Muscle layer of colon (tissue), 2 donors: ENCODE data around the gene MRPL58.

Source experiments
- H3K27ac ChIP-seq: one replicate; pipeline ENCODE4 v1.7.0; 2013; ENCODE audit warnings: low read depth, mild to moderate bottlenecking, low read length, moderate library complexity
- H3K27me3 ChIP-seq, 2 donors: one replicate each; pipeline ENCODE4 v1.7.0; 2013; ENCODE audit warnings: low read length in 2 of 2, mild to moderate bottlenecking in 2 of 2; ENCODE audit not compliant: insufficient read depth in 2 of 2, control insufficient read depth in 1 of 2
- H3K36me3 ChIP-seq: one replicate; pipeline ENCODE4 v1.7.0; 2013; ENCODE audit warnings: mild to moderate bottlenecking, low read length; ENCODE audit not compliant: insufficient read depth
- H3K4me1 ChIP-seq: one replicate; pipeline ENCODE4 v1.7.0; 2013; ENCODE audit warnings: mild to moderate bottlenecking, low read length; ENCODE audit not compliant: insufficient read depth
- H3K4me3 ChIP-seq, 2 donors: one replicate each; pipeline ENCODE4 v1.7.0; 2013; ENCODE audit warnings: low read length in 2 of 2, low read depth in 1 of 2, mild to moderate bottlenecking in 1 of 2, moderate library complexity in 1 of 2
- H3K9ac ChIP-seq: one replicate; pipeline ENCODE4 v1.7.0; 2013; ENCODE audit warnings: low read length
- H3K9me3 ChIP-seq: one replicate; pipeline ENCODE4 v1.7.0; 2013; ENCODE audit warnings: mild to moderate bottlenecking, low read length
- donor health status: abdominal sarcoma.
- donor health status: Adenocarcinoma of cecum.

The MRPL58 gene

GRCh38 chr17:75049706-75050105, 37.2 kb downstream of the MRPL58 start:
- Histone ChIP-seq H3K9me3 (no peaks in the 10 kb centered on the region), H3K4me3 (no peak overlapping the region), H3K27me3 (no peaks in the 10 kb centered on the region), H3K36me3 (peaks cover 12% of the 10 kb centered on the region), H3K9ac (no peak overlapping the region), H3K4me1 (peaks cover 16% of the 10 kb centered on the region), H3K27ac (no peak overlapping the region)

DNA sequence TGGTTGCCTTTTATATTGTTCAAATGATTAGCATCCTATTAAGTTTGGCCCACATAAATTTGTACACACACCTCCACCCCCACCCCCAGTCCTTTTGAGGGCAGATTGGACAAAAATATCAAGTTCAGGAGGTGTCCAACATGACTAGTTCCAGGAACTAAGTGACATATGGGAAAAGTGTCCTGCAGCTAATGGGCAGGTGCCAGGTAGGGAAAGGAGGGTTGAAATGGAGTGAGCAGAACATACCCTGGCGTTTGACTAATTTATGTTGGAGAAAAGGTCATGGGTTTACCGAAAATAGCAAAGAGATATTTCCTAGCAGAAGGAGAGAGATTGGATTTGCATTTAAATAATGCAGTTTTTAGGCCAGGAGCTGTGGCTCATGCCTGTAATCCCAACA, 39.5 kb downstream of the MRPL58 start:
- Histone ChIP-seq H3K36me3 (peaks cover 12% of the 10 kb centered on the region), H3K27me3 (no peaks in the 10 kb centered on the region)

DNA sequence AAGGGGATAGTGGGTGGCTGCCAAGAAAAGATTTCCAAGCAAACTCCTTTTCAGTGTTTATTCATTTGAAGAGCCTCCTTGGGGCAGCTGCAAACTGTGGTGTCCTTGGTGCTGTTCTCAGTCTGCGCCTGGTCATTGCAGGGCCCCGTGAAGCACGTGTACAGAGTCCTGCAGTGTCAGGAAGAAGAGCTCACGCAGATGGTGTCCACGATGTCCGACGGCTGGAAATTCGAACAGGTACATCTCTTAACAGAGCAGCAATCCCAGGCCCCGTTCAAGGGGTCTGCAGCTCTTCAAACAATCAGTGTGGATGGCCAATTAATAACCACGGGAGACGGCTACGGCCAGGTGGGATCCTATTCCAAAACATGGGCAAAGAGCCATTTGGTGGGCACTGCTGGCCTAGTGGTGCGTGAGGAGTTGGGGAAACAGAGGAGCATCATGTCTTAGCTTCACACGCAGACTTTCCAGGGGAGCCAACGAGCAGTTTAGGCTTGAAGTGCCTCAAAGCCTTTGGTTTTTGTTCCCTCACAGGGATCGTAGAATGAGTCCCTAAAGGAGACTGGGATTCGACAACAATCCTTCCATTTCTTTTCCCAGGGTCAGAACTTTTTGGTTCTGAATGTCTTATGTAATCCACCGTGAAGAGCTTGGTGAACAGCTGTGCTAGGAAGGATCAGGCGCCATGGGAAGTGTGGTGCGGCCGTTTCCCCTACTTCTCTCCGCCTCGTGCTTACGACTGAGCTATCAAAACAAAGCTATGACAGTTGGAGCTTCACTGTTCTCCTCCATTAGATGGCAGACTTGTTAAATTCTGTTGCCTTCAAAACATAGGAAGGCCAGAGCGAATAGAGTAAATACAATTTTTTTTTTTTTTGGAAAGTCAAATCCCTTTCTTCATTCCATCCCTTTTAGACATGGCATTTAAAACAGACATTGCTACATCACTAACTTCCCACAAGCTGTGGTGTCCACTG, 47.2 kb downstream of the MRPL58 start:
- Histone ChIP-seq H3K4me1 (peaks cover 13% of the 10 kb centered on the region), H3K9ac (peak overlapping the region; percentile 30), H3K27ac (peak overlapping the region; percentile 2), H3K27me3 (no peaks in the 10 kb centered on the region), H3K36me3 (peaks cover 40% of the 10 kb centered on the region), H3K9me3 (no peaks in the 10 kb centered on the region), H3K4me3 (no peak overlapping the region)

More for the DNA sequence above, 39.5 kb downstream of the MRPL58 start:
- Histone ChIP-seq H3K4me3 (no peak overlapping the region), H3K4me1 (peaks cover 16% of the 10 kb centered on the region), H3K27ac (no peak overlapping the region), H3K9ac (no peak overlapping the region), H3K9me3 (no peaks in the 10 kb centered on the region)

DNA sequence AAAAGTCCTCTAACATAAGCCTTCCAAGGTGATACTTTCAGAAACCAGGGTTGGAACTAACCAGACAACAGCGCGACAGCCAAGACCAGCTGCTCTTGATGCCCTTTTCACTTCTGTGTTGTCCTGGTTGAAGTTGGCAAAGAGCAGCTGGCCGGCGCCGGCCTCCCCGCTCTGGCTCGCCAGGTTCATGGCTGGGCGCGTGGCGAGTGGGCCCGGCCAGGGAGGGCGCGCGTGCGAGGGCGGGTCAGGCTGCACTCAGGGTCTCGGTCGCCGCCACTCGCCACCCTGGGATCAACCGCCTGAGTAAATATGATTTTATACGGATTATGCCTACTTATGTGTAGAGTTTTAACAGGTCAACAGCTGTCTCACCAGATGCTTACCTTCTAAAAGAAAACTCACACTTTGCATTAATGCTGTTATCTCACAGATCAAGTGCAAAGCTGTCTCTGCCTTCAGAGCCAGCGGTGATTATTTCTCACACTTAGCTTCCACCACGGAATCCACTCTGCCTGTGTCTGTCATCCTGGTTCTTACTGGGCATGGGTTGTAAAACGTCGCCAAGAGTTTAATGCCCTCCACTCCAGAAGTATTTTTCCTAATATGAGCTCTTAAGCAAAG, 48.1 kb downstream of the MRPL58 start:
- H3K27me3 ChIP-seq, result no peaks in the 10 kb centered on the region
- H3K4me3 ChIP-seq, result no peak overlapping the region
- H3K9ac ChIP-seq, result no peak overlapping the region
- peaks cover 13% of the 10 kb centered on the region for H3K4me1 ChIP-seq
- peaks cover 48% of the 10 kb centered on the region for H3K36me3 ChIP-seq
- H3K27ac ChIP-seq, result peak overlapping the region; percentile 46
- H3K9me3 ChIP-seq, result no peaks in the 10 kb centered on the region

DNA sequence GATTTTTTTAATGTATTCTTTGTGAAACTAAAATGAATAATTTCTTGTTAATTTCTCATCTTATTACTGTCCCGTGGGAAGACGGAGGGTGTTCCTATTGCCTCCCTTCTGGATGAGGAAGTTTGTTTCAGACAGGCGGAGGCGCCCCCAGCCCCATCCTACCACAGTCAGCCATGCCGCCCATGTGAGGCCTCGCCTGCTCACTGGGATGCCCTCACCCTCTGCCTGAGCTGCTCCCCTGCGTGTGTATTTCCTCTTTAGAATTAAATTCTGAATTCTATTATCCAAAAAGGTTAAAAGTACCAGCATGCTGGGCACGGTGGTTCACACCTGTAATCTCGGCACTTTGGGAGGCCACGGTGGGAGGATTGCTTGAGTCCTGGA, 48.6 kb downstream of the MRPL58 start:
- Histone ChIP-seq H3K4me1 (peaks cover 13% of the 10 kb centered on the region), H3K27me3 (no peaks in the 10 kb centered on the region), H3K27ac (no peak overlapping the region), H3K9me3 (no peaks in the 10 kb centered on the region), H3K9ac (no peak overlapping the region), H3K36me3 (peaks cover 48% of the 10 kb centered on the region), H3K4me3 (no peak overlapping the region)

DNA sequence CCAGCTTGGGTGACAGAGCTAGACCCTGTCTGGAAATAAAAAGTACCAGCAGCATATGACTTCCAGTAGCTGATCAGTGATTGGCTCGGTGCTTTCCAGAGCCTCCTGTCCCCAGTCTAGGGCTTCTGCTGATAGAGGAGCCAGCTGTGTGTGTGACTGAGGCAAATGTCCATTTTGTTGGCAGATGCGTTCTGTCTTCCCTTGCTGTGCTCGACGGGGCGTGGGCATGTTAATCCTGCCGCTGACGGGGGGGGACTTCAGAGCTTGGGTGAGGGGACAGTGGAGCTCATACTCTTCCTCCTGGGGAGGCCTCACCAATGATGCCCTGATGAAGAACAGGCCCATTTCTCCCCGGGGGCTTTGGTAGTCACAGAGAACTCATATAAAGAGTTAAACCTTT, 49.1 kb downstream of the MRPL58 start:
- Histone ChIP-seq H3K27ac (no peak overlapping the region), H3K4me1 (peaks cover 13% of the 10 kb centered on the region), H3K9ac (no peak overlapping the region), H3K9me3 (no peaks in the 10 kb centered on the region), H3K36me3 (peaks cover 48% of the 10 kb centered on the region), H3K27me3 (no peaks in the 10 kb centered on the region), H3K4me3 (no peak overlapping the region)

DNA sequence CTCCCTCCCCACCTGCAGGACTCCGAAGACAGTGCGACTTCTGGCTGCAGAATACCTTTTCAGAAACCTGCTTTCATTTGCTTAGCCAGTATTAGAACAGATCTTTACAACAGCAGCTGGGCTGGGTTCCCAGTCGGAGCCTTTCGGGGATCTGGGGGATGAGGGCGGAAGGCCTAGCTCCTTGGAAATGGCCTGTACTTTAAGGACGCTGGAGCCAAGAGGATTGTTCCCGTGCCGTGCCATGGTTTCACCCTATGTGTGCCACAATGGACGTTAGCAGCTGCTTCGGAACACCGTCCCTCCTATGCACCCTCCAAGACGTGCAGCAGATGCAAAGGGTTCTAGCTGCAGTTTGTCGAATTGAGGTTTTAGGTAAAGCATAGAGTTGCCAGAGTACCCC, 50.7 kb downstream of the MRPL58 start:
- no peaks in the 10 kb centered on the region for H3K27me3 ChIP-seq
- H3K36me3 ChIP-seq, result peaks cover 48% of the 10 kb centered on the region
- H3K4me3 ChIP-seq, result no peak overlapping the region
- H3K9me3 ChIP-seq, result no peaks in the 10 kb centered on the region
- H3K4me1 ChIP-seq, result peaks cover 13% of the 10 kb centered on the region
- H3K27ac ChIP-seq, result no peak overlapping the region
- H3K9ac ChIP-seq, result no peak overlapping the region

DNA sequence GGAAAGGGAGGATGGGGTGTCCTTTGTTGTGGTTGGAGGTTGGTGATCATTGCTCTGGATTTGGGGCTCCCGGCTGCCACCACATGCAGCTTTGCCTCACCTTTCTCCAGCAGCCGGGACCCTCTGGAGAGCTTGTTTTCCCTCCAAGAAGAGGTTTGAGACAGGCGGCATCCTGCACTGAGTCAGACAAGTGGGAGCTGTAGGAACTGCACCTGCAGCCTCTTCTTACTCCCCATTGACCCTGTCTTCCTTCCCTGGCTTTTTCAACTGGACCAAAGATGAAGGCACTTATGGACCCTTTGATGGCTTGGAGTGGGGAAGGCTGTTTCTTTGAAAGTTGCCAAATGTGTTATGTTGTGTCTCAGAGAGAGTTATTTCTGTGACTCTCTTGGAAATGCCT, 51.2 kb downstream of the MRPL58 start:
- no peaks in the 10 kb centered on the region for H3K9me3 ChIP-seq
- H3K4me1 ChIP-seq, result peaks cover 13% of the 10 kb centered on the region
- no peak overlapping the region for H3K9ac ChIP-seq
- no peak overlapping the region for H3K4me3 ChIP-seq
- H3K27ac ChIP-seq, result no peak overlapping the region
- no peaks in the 10 kb centered on the region for H3K27me3 ChIP-seq
- H3K36me3 ChIP-seq, result peaks cover 48% of the 10 kb centered on the region

DNA sequence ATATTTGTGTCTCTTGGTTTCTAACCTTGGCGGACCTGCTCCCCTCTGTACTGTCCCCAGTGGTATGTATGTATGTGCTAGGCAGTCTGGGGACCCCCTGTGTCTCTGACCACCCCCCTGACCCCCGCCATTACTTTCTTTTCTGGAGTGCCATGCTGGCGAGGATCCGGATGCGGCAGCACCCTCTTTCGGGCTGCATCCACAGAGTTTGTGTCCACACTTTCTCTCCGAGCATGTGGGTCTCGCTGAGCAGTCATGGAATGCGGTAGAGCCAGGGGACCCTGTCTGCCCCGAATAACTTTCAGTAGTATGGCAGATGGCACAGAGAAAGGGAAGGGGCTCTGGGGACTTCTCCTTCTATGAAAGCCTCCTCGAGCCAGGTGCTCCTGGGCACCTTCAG, 51.6 kb downstream of the MRPL58 start:
- no peak overlapping the region for H3K27ac ChIP-seq
- H3K4me3 ChIP-seq, result no peak overlapping the region
- H3K9ac ChIP-seq, result no peak overlapping the region
- peaks cover 13% of the 10 kb centered on the region for H3K4me1 ChIP-seq
- no peaks in the 10 kb centered on the region for H3K27me3 ChIP-seq
- no peaks in the 10 kb centered on the region for H3K9me3 ChIP-seq
- H3K36me3 ChIP-seq, result peaks cover 48% of the 10 kb centered on the region

GRCh38 chr17:75064460-75064859, 52.0 kb downstream of the MRPL58 start:
- Histone ChIP-seq H3K27ac (no peak overlapping the region), H3K4me1 (peaks cover 10% of the 10 kb centered on the region), H3K36me3 (peaks cover 45% of the 10 kb centered on the region), H3K9ac (no peak overlapping the region), H3K27me3 (no peaks in the 10 kb centered on the region), H3K4me3 (no peak overlapping the region), H3K9me3 (no peaks in the 10 kb centered on the region)

- peaks cover 4% of the 10 kb centered on the region for H3K4me1 ChIP-seq
- peaks cover 42% of the 10 kb centered on the region for H3K36me3 ChIP-seq
- H3K9ac ChIP-seq, result no peak overlapping the region
- H3K27me3 ChIP-seq, result no peaks in the 10 kb centered on the region
- H3K9me3 ChIP-seq, result no peaks in the 10 kb centered on the region
- no peak overlapping the region for H3K27ac ChIP-seq
- H3K4me3 ChIP-seq, result no peak overlapping the region
Measured at GRCh38 chr17:75064867-75065561, 52.5 kb downstream of the MRPL58 start.
